K562 treated with DMSO at 1 percent for 24 hours (cell line): ENCODE results near the gene GINS1. TPM values are rescaled to one million over a fixed set of nuclear protein-coding genes. Genes with fewer than 3 reads are reported as not detected.

ENCODE experiments used
- total RNA-seq: library from RNA; unstranded; fragments of 300-600 nt; gene quantifications from 2 replicates; pipeline ENCODE4 v1.2.3, GENCODE V29; 2022; ENCODE audit warnings: low read depth; ENCODE audit not compliant: insufficient read depth

GINS1 gene
- total RNA-seq, result 10.9 and 12.7 TPM in 2 replicates

GRCh38 chr20:25407311-25408169 lies at the start of gene GINS1:
Gene GINS1, plus strand, starts transcription at chr20:25407673. Its CDS starts 148 bp downstream, at chr20:25407821.

DNA sequence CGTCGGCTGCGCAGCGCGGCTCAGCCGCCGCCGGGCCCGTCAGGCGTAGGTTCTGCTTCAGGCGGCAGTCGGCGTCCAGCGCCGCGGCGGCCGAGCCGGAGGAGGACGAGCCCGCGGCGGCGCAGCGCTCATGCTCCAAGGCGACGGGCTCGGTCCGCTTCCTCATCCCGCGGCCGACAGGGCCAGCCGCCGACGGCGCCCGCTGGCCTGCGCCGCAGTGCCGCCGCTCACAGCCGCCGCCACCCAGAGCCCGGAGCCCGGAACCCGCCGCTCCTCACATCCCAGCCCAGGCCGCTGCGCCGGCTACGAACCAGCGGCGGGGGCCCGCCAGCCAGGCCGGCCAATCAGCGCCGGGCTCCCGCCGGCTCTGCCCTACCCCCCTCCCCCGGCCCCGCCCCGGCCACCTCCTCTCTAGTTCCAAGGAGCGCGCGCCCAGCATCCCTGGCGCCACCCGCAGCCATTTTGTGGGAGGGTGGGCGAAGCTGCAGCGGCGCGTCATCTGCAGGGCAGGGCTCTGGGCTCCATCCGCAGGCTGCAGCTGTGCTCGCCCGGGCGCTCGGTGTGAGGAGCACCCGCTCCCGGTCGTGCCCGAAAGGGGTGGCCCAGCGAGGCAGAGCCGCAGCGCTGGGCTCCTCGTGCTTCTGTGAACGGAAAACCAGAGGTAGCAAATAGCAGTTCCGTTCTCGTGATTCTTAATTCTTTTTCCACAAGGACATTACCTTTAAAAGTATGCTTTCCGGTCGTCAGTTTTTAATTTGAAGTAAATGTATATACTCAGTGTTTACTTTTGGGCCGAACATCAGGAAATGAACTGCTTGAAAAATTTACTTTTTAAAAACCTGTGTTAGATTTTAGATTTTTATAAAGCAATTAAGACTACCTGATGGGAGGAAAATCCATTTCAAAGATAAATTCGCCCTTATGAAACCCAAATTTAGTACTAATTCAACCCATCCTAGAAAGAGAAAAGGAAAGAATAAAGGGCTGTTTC lies 16.6 kb upstream of the GINS1 start, which contains the start of gene ABHD12:
ABHD12 (minus strand) TSS at position 298 of the 991 bp plus-strand sequence; CDS start at position 166, 132 bp downstream.

Other genes with a start within 250 kb of the GINS1 start
- gene ENTPD6, start 212.0 kb upstream of the GINS1 start, total RNA-seq, result 35.0 and 36.2 TPM in 2 replicates
- gene PYGB, start 159.6 kb upstream of the GINS1 start, total RNA-seq, result 33.4 and 34.7 TPM in 2 replicates
- 27.3 and 28.8 TPM in 2 replicates for gene ABHD12, start 16.8 kb upstream of the GINS1 start, total RNA-seq
- 0.45 TPM in 1 of 2 replicates, not detected in the other for gene NINL, start 177.9 kb downstream of the GINS1 start, total RNA-seq
- gene NANP, start 216.3 kb downstream of the GINS1 start, total RNA-seq, result 2.8 and 3.1 TPM in 2 replicates